Measurements from ENCODE around the gene CCDC192. TPM values are rescaled to one million over a fixed set of nuclear protein-coding genes. Genes with fewer than 3 reads are reported as not detected.

Gene CCDC192
- total RNA-seq, 2 experiments from 2014 or later: not detected

DNA sequence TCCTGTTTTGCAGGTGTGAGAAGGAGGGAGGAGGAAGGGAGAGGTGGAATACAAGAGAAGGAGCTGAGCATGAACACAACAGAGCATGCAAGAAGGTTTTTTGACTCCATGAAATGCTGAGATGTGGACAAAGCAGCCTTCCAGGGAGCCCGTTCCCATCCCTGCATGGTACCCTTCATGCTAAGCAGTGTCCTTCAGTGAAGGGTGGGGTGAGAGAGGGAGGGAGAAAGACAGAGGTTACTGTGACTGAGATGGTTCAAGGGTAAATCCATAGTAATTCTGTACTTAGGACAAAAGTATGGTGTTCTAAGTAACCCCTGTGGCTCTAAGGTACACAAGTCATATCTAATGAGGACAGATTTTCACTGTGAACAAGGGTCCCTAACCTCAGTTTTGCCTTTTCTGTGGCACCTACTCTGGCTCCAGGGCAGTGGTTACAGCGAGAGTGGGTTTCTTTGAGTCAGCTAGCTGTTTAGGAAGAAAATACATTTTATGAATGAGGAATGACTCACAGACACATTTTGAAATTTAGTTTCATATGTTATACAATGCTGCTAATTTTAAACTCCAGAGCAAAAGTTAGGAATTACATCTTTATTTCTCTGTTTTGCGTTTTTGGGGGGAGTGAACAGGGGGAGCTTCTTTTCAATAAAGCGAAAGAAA lies 195.5 kb downstream of the CCDC192 start:
- Mint-ChIP-seq H3K27ac (no peak overlapping the region), H3K9me3 (ENCODE audit: low read depth) (no peaks in the 10 kb centered on the region), H3K27me3 (no peaks in the 10 kb centered on the region), H3K4me3 (no peak overlapping the region), H3K4me1 (peaks cover 10% of the 10 kb centered on the region), H3K36me3 (ENCODE audit: low read depth) (no peaks in the 10 kb centered on the region)
- ChIA-PET POLR2A (no interaction called here), CTCF (interaction anchor here (0.7 to 2.1 kb wide), 3 partner anchors 11 to 452 kb away, joined by 3 to 8 read pairs (median 3); no protein-coding TSS in a partner anchor)
- peak; percentile 90 for ATAC-seq
- peak; percentile 51 for DNase-seq
- intact Hi-C loops (cut with DNase I, micrococcal nuclease): loop anchor here (2.0 to 10.0 kb wide), 2 partner anchors 114 kb away; no protein-coding TSS in a partner anchor

DNA sequence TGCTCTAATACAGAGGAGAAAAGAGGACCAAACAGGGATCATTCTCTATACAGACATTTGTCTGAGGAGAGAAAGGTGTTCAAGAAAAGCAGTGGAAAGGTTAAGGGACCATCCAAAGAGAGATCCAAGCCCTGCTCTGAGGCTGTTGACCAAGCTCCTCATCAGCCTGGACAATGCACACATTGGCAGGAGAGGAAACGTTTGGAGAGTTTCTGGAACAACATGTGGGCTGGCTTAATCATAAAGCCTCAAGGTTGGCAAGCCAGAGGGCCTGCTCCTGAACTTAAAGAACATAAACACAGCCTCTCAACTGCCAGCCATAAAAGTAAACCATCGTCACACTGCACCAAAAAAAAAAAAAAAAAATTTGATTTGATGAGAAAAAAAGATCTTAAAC lies 196.0 kb downstream of the CCDC192 start:
- H3K4me3 Mint-ChIP-seq: no peak overlapping the region
- intact Hi-C loops (cut with DNase I, micrococcal nuclease): loop anchor here (2.0 to 10.0 kb wide), 2 partner anchors 114 kb away; no protein-coding TSS in a partner anchor
- peaks cover 10% of the 10 kb centered on the region for H3K4me1 Mint-ChIP-seq
- CTCF ChIA-PET: interaction anchor here (0.7 to 2.1 kb wide), 5 partner anchors 10 to 451 kb away, joined by 3 to 8 read pairs (median 3); no protein-coding TSS in a partner anchor
- no peaks in the 10 kb centered on the region for H3K36me3 Mint-ChIP-seq (ENCODE audit: low read depth)
- no peak for DNase-seq
- H3K9me3 Mint-ChIP-seq (ENCODE audit: low read depth): no peaks in the 10 kb centered on the region
- POLR2A ChIA-PET: no interaction called here
- H3K27me3 Mint-ChIP-seq: no peaks in the 10 kb centered on the region
- no peak overlapping the region for H3K27ac Mint-ChIP-seq
- ATAC-seq: peak; percentile 18

DNA sequence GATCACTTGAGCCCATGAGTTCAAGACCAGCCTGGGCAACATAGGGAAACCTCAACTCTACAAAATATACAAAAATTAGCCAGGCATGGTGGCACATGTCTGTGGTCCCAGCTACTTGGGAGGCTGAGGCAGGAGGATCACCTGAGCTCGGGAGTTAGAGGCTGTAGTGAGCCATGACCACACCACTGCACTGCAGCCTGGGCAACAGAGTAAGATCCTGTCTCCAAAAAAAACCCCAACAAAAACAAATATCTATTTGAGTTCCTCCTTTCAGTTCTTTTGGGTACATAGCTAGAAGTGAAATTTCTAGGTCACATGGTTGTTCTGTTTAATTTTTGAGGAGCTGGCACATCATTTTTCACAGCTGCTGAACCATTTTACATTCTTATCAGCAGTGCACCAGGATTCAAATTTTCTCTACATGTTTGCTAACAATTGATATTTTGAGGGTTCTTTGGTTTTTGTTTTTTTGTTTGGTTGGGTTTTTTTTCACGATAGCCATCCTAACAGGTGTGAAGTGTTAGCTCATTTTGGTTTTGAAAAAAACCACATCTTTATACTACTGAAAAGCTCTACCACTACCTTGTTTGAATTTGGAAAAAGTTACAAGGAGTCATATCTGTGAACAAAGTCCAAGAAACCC lies 203.5 kb downstream of the CCDC192 start:
- H3K27ac Mint-ChIP-seq: no peak overlapping the region
- ATAC-seq: no peak
- POLR2A ChIA-PET: no interaction called here
- H3K27me3 Mint-ChIP-seq: peaks cover 2% of the 10 kb centered on the region
- peaks cover 4% of the 10 kb centered on the region for H3K4me1 Mint-ChIP-seq
- CTCF ChIA-PET: no interaction called here
- H3K4me3 Mint-ChIP-seq: no peak overlapping the region
- intact Hi-C loops (cut with DNase I, micrococcal nuclease): no loop called here
- DNase-seq: no peak
- H3K36me3 Mint-ChIP-seq (ENCODE audit: low read depth): no peaks in the 10 kb centered on the region
- H3K9me3 Mint-ChIP-seq (ENCODE audit: low read depth): no peaks in the 10 kb centered on the region

DNA sequence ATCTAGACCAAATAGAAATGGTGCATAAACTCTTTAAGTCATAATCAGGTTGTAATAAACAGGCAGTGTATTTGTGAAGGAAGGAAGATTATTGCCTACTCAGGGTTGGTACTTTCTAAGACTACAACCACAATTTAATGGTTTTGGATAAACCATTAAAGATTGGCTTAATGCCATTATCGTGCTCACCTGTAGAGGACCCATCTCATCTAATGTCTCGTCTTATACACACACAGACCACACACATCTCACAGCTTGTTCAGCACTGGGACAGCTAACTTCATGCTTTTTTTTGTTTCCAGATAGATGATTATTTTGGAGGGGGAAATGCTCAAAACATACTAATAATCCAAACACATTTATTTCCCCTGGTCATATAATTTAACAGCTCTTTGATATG lies 204.7 kb downstream of the CCDC192 start:
- Mint-ChIP-seq H3K27ac (no peak overlapping the region), H3K4me1 (peaks cover 4% of the 10 kb centered on the region), H3K36me3 (ENCODE audit: low read depth) (no peaks in the 10 kb centered on the region), H3K9me3 (ENCODE audit: low read depth) (no peaks in the 10 kb centered on the region), H3K27me3 (peaks cover 2% of the 10 kb centered on the region), H3K4me3 (no peak overlapping the region)
- intact Hi-C loops (cut with DNase I, micrococcal nuclease): no loop called here
- no peak for DNase-seq
- CTCF ChIA-PET: interaction anchor here (0.6 kb wide), 1 partner anchor 470 kb away, joined by 3 read pairs; no protein-coding TSS in a partner anchor
- ATAC-seq: no peak
- POLR2A ChIA-PET: no interaction called here

DNA sequence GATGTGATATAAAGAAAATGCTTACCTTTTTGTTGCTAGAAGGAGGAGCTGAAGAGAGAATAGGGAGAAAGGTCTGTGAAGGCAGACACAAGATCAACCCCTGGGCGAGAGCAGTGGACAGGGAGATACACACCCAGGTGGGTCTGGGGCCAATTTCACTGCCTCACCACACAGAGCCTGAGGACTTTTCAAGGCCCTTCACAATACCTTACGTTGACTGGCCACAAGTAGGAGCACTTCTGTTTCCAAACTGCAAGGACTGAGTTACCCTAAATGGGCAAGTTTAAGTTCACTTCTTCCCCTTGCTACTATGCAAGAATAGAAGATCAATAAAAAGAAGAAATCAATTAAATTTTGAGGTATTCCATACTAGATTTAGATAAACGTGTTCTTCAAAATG lies 205.9 kb downstream of the CCDC192 start:
- peak; percentile 11 for DNase-seq
- Mint-ChIP-seq H3K27ac (no peak overlapping the region), H3K27me3 (peaks cover 2% of the 10 kb centered on the region), H3K4me3 (no peak overlapping the region), H3K9me3 (ENCODE audit: low read depth) (no peaks in the 10 kb centered on the region), H3K4me1 (peaks cover 4% of the 10 kb centered on the region), H3K36me3 (ENCODE audit: low read depth) (no peaks in the 10 kb centered on the region)
- peak; percentile 68 for ATAC-seq
- intact Hi-C loops (cut with DNase I, micrococcal nuclease): no loop called here
- POLR2A ChIA-PET: no interaction called here
- CTCF ChIA-PET: interaction anchor here (0.8 to 2.1 kb wide), 2 partner anchors 9 to 172 kb away, joined by 4 to 8 read pairs; no protein-coding TSS in a partner anchor

DNA sequence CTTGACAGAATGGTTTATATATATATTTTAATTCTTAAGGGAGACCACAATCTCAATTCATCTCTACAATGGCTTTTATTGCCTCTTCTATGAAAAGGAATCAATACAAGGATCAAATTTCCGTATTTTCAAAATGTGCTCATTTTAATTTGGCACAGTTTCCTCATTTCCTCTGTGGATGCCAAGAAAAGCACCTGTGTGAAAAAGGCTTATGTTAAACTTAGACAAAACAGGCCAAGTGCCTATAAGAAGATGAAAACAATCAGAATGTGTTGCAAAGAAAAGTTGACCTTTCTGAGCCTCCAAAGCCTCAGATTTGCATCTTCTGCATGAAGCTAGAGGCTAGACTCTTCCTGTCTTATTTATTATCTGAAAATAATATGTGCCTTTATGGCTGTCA lies 206.6 kb downstream of the CCDC192 start:
- Mint-ChIP-seq H3K9me3 (ENCODE audit: low read depth) (no peaks in the 10 kb centered on the region), H3K4me3 (no peak overlapping the region), H3K27ac (no peak overlapping the region), H3K4me1 (peaks cover 4% of the 10 kb centered on the region), H3K36me3 (ENCODE audit: low read depth) (no peaks in the 10 kb centered on the region), H3K27me3 (peaks cover 2% of the 10 kb centered on the region)
- ATAC-seq (no peak), DNase-seq (no peak)
- intact Hi-C loops (cut with DNase I, micrococcal nuclease): no loop called here
- POLR2A ChIA-PET: no interaction called here
- CTCF ChIA-PET: interaction anchor here (0.6 to 2.1 kb wide), 7 partner anchors 10 to 1911 kb away, joined by 3 to 8 read pairs (median 3); no protein-coding TSS in a partner anchor

DNA sequence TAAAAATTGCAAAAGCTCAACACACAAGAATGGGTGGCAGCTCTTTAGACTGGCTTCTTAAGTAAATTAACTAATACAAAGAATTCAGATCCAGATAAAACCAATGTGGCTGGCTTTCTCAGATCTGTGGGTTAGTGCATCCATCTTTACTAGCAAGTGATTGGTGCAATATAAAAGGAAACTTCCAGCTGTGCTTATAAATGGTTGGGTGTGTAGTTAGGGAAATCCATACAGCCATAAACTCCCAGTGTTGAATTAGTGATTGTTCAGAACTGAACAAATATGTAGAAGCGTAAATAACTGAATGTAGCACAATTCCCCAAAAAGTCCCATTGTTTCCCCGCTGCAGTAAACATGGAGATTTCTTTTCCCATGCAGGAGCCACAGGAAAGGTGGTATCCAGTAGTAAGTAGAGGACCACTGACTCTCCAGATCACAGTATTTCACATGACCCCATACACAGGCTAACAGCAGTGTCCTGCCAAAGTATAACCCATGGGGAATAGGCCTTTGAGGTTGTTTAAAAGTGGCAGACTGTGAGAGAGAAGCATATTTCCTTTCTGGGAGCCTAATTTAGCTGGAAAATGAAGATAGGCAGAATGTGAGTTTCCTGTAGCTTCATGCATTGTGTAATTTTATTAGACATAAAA lies 207.2 kb downstream of the CCDC192 start:
- no peak overlapping the region for H3K27ac Mint-ChIP-seq
- no peaks in the 10 kb centered on the region for H3K9me3 Mint-ChIP-seq (ENCODE audit: low read depth)
- no peak for DNase-seq
- intact Hi-C loops (cut with DNase I, micrococcal nuclease): no loop called here
- ChIA-PET CTCF (interaction anchor here (1.0 to 2.1 kb wide), 3 partner anchors 10 to 43 kb away, joined by 3 to 8 read pairs (median 3); no protein-coding TSS in a partner anchor), POLR2A (no interaction called here)
- peaks cover 4% of the 10 kb centered on the region for H3K4me1 Mint-ChIP-seq
- H3K36me3 Mint-ChIP-seq (ENCODE audit: low read depth): no peaks in the 10 kb centered on the region
- peaks cover 2% of the 10 kb centered on the region for H3K27me3 Mint-ChIP-seq
- no peak for ATAC-seq
- H3K4me3 Mint-ChIP-seq: no peak overlapping the region

DNA sequence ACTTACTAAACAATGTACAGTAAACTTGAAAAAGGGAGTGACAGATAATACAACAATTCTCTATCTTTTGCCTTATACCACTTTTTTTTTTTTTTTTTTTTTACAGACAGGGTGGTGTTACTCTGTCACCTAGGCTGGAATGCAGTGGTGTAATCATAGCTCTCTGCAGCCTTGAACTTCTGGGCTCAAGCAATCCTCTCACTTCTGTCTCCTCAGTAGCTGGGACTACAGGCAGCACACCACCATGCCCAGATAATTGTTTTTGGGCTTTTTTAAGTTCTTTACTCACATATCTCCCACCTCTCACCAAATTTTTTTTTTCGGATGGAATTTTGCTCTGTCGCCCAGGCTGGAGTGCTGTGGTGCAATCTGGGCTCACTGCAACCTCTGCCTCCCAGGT lies 208.4 kb downstream of the CCDC192 start:
- Mint-ChIP-seq H3K27ac (no peak overlapping the region), H3K4me1 (no peaks in the 10 kb centered on the region), H3K27me3 (peaks cover 2% of the 10 kb centered on the region), H3K36me3 (ENCODE audit: low read depth) (no peaks in the 10 kb centered on the region), H3K9me3 (ENCODE audit: low read depth) (no peaks in the 10 kb centered on the region), H3K4me3 (no peak overlapping the region)
- ATAC-seq: no peak
- POLR2A ChIA-PET: no interaction called here
- no peak for DNase-seq
- intact Hi-C loops (cut with DNase I, micrococcal nuclease): no loop called here
- CTCF ChIA-PET: interaction anchor here (0.8 to 1.1 kb wide), 2 partner anchors 9 to 153 kb away, joined by 3 to 4 read pairs; no protein-coding TSS in a partner anchor

DNA sequence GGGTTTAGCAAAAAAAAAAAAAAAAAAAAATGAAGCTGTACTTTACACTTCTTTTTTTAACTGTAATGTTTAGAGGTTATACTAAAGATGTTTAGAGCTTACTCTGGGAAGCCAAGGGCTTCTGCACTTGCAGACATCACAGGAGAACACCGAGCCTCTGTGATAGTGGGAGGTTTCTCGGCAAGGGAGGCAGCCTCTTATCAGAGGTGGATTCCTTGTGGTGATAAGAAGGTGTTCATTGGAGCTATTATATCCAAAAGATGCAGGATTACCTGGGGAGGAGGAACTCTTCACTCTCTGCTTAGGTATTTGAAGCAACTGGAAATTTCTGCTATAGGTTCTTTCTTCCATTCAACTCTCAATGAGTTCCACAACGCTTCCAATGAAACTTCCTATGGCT lies 209.2 kb downstream of the CCDC192 start:
- CTCF ChIA-PET: interaction anchor here (0.6 to 1.3 kb wide), 4 partner anchors 10 to 347 kb away, joined by 3 to 5 read pairs (median 4); no protein-coding TSS in a partner anchor
- no peaks in the 10 kb centered on the region for H3K9me3 Mint-ChIP-seq (ENCODE audit: low read depth)
- DNase-seq: no peak

DNA sequence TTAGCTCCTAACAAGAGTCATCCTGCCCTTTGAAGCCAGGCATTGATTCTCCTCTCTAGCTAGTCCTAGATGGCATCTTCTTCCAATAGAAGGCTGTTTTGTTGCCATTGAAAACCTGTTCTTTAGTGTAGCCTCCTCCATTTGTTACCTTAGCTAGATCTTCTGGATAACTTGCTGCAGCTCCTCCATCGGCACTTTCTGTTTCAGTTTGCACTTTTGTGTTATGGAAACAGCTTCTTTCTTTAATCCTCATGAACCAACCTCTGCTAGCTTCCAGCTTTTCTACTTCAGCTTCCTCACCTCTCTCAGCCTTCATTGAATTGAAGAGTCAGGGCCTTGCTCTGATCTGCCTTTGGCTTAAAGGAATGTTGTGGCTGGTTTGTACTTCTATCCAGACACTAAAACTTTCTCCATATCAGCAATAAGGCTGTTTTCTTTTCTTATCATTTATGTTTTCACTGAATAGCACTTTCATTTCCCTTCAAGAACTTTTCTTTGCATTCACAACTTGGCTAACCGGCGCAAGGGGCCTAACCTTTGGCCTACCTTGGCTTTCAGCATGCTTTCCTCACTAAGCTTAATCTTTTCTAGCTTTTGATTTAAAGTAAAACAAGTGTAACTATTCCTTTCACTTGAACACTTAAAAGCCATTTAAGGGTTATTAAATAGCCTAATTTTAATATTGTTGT lies 213.8 kb downstream of the CCDC192 start:
- intact Hi-C loops (cut with DNase I, micrococcal nuclease): no loop called here
- Mint-ChIP-seq H3K9me3 (ENCODE audit: low read depth) (no peaks in the 10 kb centered on the region), H3K27me3 (no peaks in the 10 kb centered on the region), H3K4me3 (no peak overlapping the region), H3K36me3 (ENCODE audit: low read depth) (no peaks in the 10 kb centered on the region), H3K27ac (no peak overlapping the region), H3K4me1 (peaks cover 6% of the 10 kb centered on the region)
- ChIA-PET POLR2A (no interaction called here), CTCF (interaction anchor here (0.7 kb wide), 1 partner anchor 14 kb away, joined by 5 read pairs; no protein-coding TSS in a partner anchor)
- ATAC-seq: no peak
- no peak for DNase-seq

More for the DNA sequence above, 209.2 kb downstream of the CCDC192 start:
- intact Hi-C loops (cut with DNase I, micrococcal nuclease): no loop called here
- Mint-ChIP-seq H3K4me3 (no peak overlapping the region), H3K27me3 (peaks cover 2% of the 10 kb centered on the region), H3K36me3 (ENCODE audit: low read depth) (no peaks in the 10 kb centered on the region), H3K27ac (no peak overlapping the region), H3K4me1 (peaks cover 6% of the 10 kb centered on the region)
- ATAC-seq: no peak
- POLR2A ChIA-PET: no interaction called here

Measured in activated CD4-positive, alpha-beta T cell treated with anti-CD3 and anti-CD28 coated beads for 36 hours (primary cell).